IMR-90 (cell line): Measurements from ENCODE around the gene GPI. TPM values are rescaled to one million over a fixed set of nuclear protein-coding genes. Genes with fewer than 3 reads are reported as not detected.
A peak's percentile ranks its signal among the peaks of the same experiment; 100 is the strongest.

Experiments
- ATAC-seq: fragments of 200-7000 bp; cut with Tn5 transposase; 2 replicates; pipeline ENCODE4 v1.9.1; 2020; ENCODE audit warnings: low read depth, mild to moderate bottlenecking, moderate library complexity
- BruUV-seq: library from RNA; stranded (reverse); fragments of 400-500 nt; replicated peaks from 2 replicates; lab custom pipeline; 2021; lab: Mats Ljungman, UMichigan
- CTCF ChIA-PET: fragments of 300-600 bp; formaldehyde crosslinking; extraction: SDS; loops from one replicate; lab custom pipeline; 2021; ENCODE audit warnings: antibody characterized with exemption; lab: Yijun Ruan, JAX
- POLR2A ChIA-PET: fragments of 300-600 bp; sonication (Branson Sonifier 250); formaldehyde crosslinking; loops from one replicate; lab custom pipeline; 2022; ENCODE audit warnings: antibody characterized with exemption; ENCODE audit not compliant: unreplicated experiment; lab: Charles Lee
- DNase-seq: peaks from one replicate; pipeline ENCODE4 v3.0.0; 2013
- H2AFZ ChIP-seq: replicated peaks from 2 replicates; pipeline ENCODE3; 2013; ENCODE audit warnings: low read length, mild to moderate bottlenecking; ENCODE audit not compliant: poor library complexity
- H2AK5ac ChIP-seq: 2 replicates; pipeline ENCODE4 v1.6.1; 2013; ENCODE audit warnings: low read depth, low read length, inconsistent platforms
- H2AK9ac ChIP-seq: replicated peaks from 2 replicates; pipeline ENCODE3; 2013; ENCODE audit warnings: mild to moderate bottlenecking, low read depth, low read length, moderate library complexity; ENCODE audit not compliant: poor library complexity
- H2BK120ac ChIP-seq: 2 replicates; pipeline ENCODE4 v1.6.1; 2013; ENCODE audit warnings: low read depth, low read length, inconsistent platforms
- H2BK15ac ChIP-seq: 3 replicates; pipeline ENCODE4 v1.6.1; 2013; ENCODE audit warnings: low read depth, low read length, inconsistent platforms
- H2BK20ac ChIP-seq: 2 replicates; pipeline ENCODE4 v1.6.1; 2013; ENCODE audit warnings: low read depth, mild to moderate bottlenecking, inconsistent platforms, low read length, moderate library complexity
- H2BK5ac ChIP-seq: 2 replicates; pipeline ENCODE4 v1.6.1; 2013; ENCODE audit warnings: mild to moderate bottlenecking, low read depth, low read length, inconsistent platforms; ENCODE audit not compliant: poor library complexity, severe bottlenecking
- H3K14ac ChIP-seq: replicated peaks from 2 replicates; pipeline ENCODE4 v1.6.1; 2013; ENCODE audit warnings: low read depth, low read length, inconsistent platforms
- H3K18ac ChIP-seq: 2 replicates; pipeline ENCODE4 v1.6.1; 2013; ENCODE audit warnings: low read depth, low read length, control low read depth
- H3K23ac ChIP-seq: 2 replicates; pipeline ENCODE4 v1.6.1; 2013; ENCODE audit warnings: low read depth, low read length, inconsistent platforms
- H3K27ac ChIP-seq: 2 replicates; pipeline ENCODE4 v1.5.1; 2013; ENCODE audit warnings: mild to moderate bottlenecking, control low read depth, low read length; ENCODE audit not compliant: insufficient read depth
- H3K27me3 ChIP-seq: 2 replicates; pipeline ENCODE4 v1.6.1; 2013; ENCODE audit warnings: low read length; ENCODE audit not compliant: control insufficient read depth, insufficient read depth
- H3K36me3 ChIP-seq: 2 replicates; pipeline ENCODE4 v1.6.1; 2013; ENCODE audit warnings: low read length, mixed read lengths; ENCODE audit not compliant: control insufficient read depth, insufficient read depth
- H3K4ac ChIP-seq: 2 replicates; pipeline ENCODE4 v1.6.1; 2013; ENCODE audit warnings: low read depth, low read length, inconsistent platforms
- H3K4me1 ChIP-seq: 2 replicates; pipeline ENCODE4 v1.6.1; 2013; ENCODE audit warnings: low read length, mixed read lengths; ENCODE audit not compliant: control insufficient read depth, insufficient read depth
- H3K4me2 ChIP-seq: 2 replicates; pipeline ENCODE4 v1.6.1; 2013; ENCODE audit warnings: low read depth, mild to moderate bottlenecking, control low read depth, low read length, moderate library complexity
- H3K4me3 ChIP-seq: 2 replicates; pipeline ENCODE4 v1.5.1; 2013; ENCODE audit warnings: low read depth, mild to moderate bottlenecking, control low read depth, low read length, moderate library complexity; ENCODE audit not compliant: insufficient read depth
- H3K56ac ChIP-seq: 2 replicates; pipeline ENCODE4 v1.6.1; 2013; ENCODE audit warnings: low read length, inconsistent platforms; ENCODE audit not compliant: insufficient read depth; ENCODE audit errors: extremely low read depth
- H3K79me1 ChIP-seq, 2 experiments: 2 replicates each; pipeline ENCODE4 v1.6.1; 2013; ENCODE audit warnings: low read length in 2 of 2, inconsistent platforms in 1 of 2, low read depth in 1 of 2
- H3K9ac ChIP-seq: 2 replicates; pipeline ENCODE4 v1.6.1; 2013; ENCODE audit warnings: low read depth, low read length, control low read depth
- H3K9me1 ChIP-seq: 2 replicates; pipeline ENCODE4 v1.6.1; 2013; ENCODE audit warnings: low read length, inconsistent platforms; ENCODE audit not compliant: insufficient read depth
- H3K9me3 ChIP-seq: 2 replicates; pipeline ENCODE4 v1.6.1; 2013; ENCODE audit warnings: low read length; ENCODE audit not compliant: control insufficient read depth, insufficient read depth
- H4K20me1 ChIP-seq: 2 replicates; pipeline ENCODE4 v1.6.1; 2013; ENCODE audit warnings: low read length, inconsistent platforms; ENCODE audit not compliant: insufficient read depth
- H4K5ac ChIP-seq: 2 replicates; pipeline ENCODE4 v1.6.1; 2013; ENCODE audit warnings: mild to moderate bottlenecking, low read depth, low read length, control low read depth
- H4K8ac ChIP-seq, 2 experiments: 2 replicates each; pipeline ENCODE4 v1.6.1; 2013; ENCODE audit warnings: low read depth in 2 of 2, low read length in 2 of 2, control low read depth in 1 of 2, inconsistent platforms in 1 of 2
- H4K91ac ChIP-seq: 2 replicates; pipeline ENCODE4 v1.6.1; 2013; ENCODE audit warnings: low read depth, low read length, inconsistent platforms; ENCODE audit not compliant: insufficient read depth
- CEBPB ChIP-seq: IDR thresholded peaks from 2 replicates; pipeline ENCODE4 v1.6.1; 2012; ENCODE audit warnings: low read depth, low read length, improper control_type of control experiment
- MAFK ChIP-seq: IDR thresholded peaks from 2 replicates; pipeline ENCODE4 v1.6.1; 2012; ENCODE audit warnings: low read depth, low read length, improper control_type of control experiment
- RAD21 ChIP-seq: IDR thresholded peaks from 2 replicates; pipeline ENCODE4 v1.6.1; 2012; ENCODE audit warnings: low read length, improper control_type of control experiment
- WGBS, 2 experiments: methylation state at CpG; one replicate each; pipeline versions ENCODE4 v1.1.5 to v1.1.7; 2013; ENCODE audit warnings: missing lambda C conversion rate in 2 of 2; ENCODE audit not compliant: insufficient read length in 1 of 2; ENCODE audit errors: extremely low coverage in 2 of 2; 5-methylcytosine and 5-hydroxymethylcytosine counted together
- dilution Hi-C: fragments of 300-500 bp; cut with HindIII; formaldehyde crosslinking; loops from one replicate; pipeline ENCODE4 v1.14.3; 2018; ENCODE audit warnings: low sequenced_read_pairs; ENCODE audit not compliant: unreplicated experiment
- in situ Hi-C: fragments of 300-500 bp; cut with MboI; formaldehyde crosslinking; loops from 3 replicates; pipeline ENCODE4 v1.14.3; 2019; ENCODE audit warnings: low sequenced_read_pairs, inconsistent platforms, mixed read lengths
- intact Hi-C: fragments of 100-400 bp; cut with micrococcal nuclease; formaldehyde crosslinking; loops from 2 replicates; pipeline ENCODE4 v1.10.0; 2022
- polyA plus RNA-seq, 3 experiments: library from polyadenylated mRNA; depleted of rRNA; stranded (reverse); fragments of >200 nt; gene quantifications; 2 replicates each; pipeline ENCODE4 v1.2.3, GENCODE V29; 2012; ENCODE audit warnings: low replicate concordance in 1 of 3
- total RNA-seq: library from RNA; depleted of rRNA; stranded (reverse); fragments of >200 nt; gene quantifications from 2 replicates; pipeline ENCODE4 v1.2.3, GENCODE V29; 2012

GPI gene
- total and polyA plus RNA-seq, 2 of the 4 experiments (the other 2 are of a cell fraction): 147 to 239 TPM

DNA sequence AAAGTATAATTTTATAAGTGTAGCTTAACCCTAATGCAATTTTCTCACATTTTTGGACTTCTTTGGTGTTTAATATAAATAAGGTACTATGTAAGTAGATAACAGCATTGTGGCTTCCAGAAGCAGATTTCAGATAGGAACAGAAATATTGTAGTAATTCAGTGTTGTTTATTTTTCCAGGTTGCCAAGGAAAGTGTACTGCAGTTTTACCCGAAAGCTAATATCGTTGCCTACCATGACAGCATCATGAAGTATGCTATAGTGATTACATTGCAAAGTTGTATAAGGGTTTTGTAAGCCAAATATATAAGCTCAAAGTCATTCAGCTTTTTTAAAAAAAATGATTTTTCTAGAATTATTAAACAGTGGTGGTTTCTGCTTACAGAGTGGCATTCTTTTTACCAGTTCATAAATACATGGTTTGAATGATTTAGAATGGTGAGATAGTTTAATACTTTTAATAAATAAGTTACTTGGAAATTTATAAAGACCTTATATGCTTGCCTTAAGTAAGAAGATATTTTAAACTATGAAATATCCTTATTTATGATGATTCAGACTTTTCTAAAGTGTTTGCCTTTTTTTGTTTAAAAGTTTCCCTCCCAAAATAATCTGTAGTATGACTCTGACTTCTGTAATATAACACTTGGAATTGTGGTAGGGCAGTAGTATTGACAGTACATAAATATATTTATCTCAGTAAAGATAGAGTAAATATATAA is 66.8 kb downstream of the GPI start:
- no peak overlapping the region for H3K14ac ChIP-seq
- H3K4me2 ChIP-seq: no peak overlapping the region
- no TSS peak for BruUV-seq
- no peak overlapping the region for H2BK20ac ChIP-seq
- H2AK9ac ChIP-seq: no peak overlapping the region
- H2AFZ ChIP-seq: no peak overlapping the region
- H2BK5ac ChIP-seq: peak overlapping the region; percentile 44
- intact Hi-C loops (loop anchor here (1.0 to 10.0 kb wide), 4 partner anchors 21 to 207 kb away; partner anchors contain the start of gene PDCD2L), in situ Hi-C loops (no loop called here), dilution Hi-C loops (no loop called here)
- peak; percentile 31 for ATAC-seq
- H3K18ac ChIP-seq: no peak overlapping the region
- H3K79me1 ChIP-seq: peaks cover 14 to 57% of the 10 kb centered on the region in 2 experiments
- no peak overlapping the region for H2AK5ac ChIP-seq
- no peak overlapping the region for H4K5ac ChIP-seq
- peaks cover 18% of the 10 kb centered on the region for H3K36me3 ChIP-seq
- H3K4me3 ChIP-seq: no peak overlapping the region
- H3K4me1 ChIP-seq: peaks cover 22% of the 10 kb centered on the region
- no peaks in the 10 kb centered on the region for H3K27me3 ChIP-seq
- H4K8ac ChIP-seq: no peak overlapping the region
- H4K20me1 ChIP-seq: peaks cover 62% of the 10 kb centered on the region
- H3K27ac ChIP-seq: peak overlapping the region; percentile 49; the same call in 1 of the 2 replicates
- peak; percentile 82 for DNase-seq
- no peak overlapping the region for H2BK15ac ChIP-seq
- H3K4ac ChIP-seq: no peak overlapping the region
- ChIA-PET CTCF (interaction anchor here (0.6 kb wide), 1 partner anchor 11 kb away, joined by 3 read pairs; no protein-coding TSS in a partner anchor), POLR2A (no interaction called here)
- no peak overlapping the region for H4K91ac ChIP-seq
- H3K9me3 ChIP-seq: no peaks in the 10 kb centered on the region
- H3K9me1 ChIP-seq: peaks cover 7% of the 10 kb centered on the region; the same call in 1 of the 2 replicates
- no peak overlapping the region for H3K9ac ChIP-seq
- H2BK120ac ChIP-seq: no peak overlapping the region
- TF ChIP-seq RAD21 (no peak), MAFK (peak; percentile 31), CEBPB (peak; percentile 41; the same call in 1 of the 2 replicates)
- H3K56ac ChIP-seq: no peak overlapping the region
- H3K23ac ChIP-seq: no peak overlapping the region
- WGBS, 2 experiments: no CpG with 5 or more reads among the region's 2 CpGs
